Measurements from ENCODE around the gene CSRP3.

- TF ChIP-seq CTCF (conservative IDR thresholded peaks at IDR 0.05) (no peak), EZH2 (IDR thresholded peaks at IDR 0.05; ENCODE audit: low read depth) (no peak)
These were observed 49.8 kb upstream of the CSRP3 start for GRCh38 chr11:19251577-19251976.
